BLaER1 (cell line): ENCODE data around the gene CLDN5.
"Not testable (repeated sequence)": the region's sequence is repeated elsewhere in the genome, so short reads cannot be mapped to it uniquely, and the experiment has no call there.

ENCODE experiments used
- H3K27ac ChIP-seq: shearing (Covaris generic); formaldehyde crosslinking; 2 replicates; pipeline ENCODE4 v1.8.1; 2022
- H3K27me3 ChIP-seq: shearing (Covaris generic); formaldehyde crosslinking; 2 replicates; pipeline ENCODE4 v1.8.1; 2022
- H3K36me3 ChIP-seq: shearing (Covaris generic); formaldehyde crosslinking; 2 replicates; pipeline ENCODE4 v1.8.1; 2022
- H3K4me1 ChIP-seq: shearing (Covaris generic); formaldehyde crosslinking; 2 replicates; pipeline ENCODE4 v1.8.1; 2022
- H3K4me2 ChIP-seq: shearing (Covaris generic); formaldehyde crosslinking; 2 replicates; pipeline ENCODE4 v1.8.1; 2022
- H3K4me3 ChIP-seq: shearing (Covaris generic); formaldehyde crosslinking; 2 replicates; pipeline ENCODE4 v1.8.1; 2022
- H3K9ac ChIP-seq: shearing (Covaris generic); formaldehyde crosslinking; 2 replicates; pipeline ENCODE4 v1.8.1; 2022
- H3K9me3 ChIP-seq: shearing (Covaris generic); formaldehyde crosslinking; 2 replicates; pipeline ENCODE4 v1.8.1; 2022
- H4K20me1 ChIP-seq: shearing (Covaris generic); formaldehyde crosslinking; 2 replicates; pipeline ENCODE4 v1.8.1; 2022
- Cebpa-rat ChIP-seq: shearing (Covaris generic); IDR thresholded peaks from 2 replicates; pipeline ENCODE4 v1.8.1; 2022

CLDN5 gene

DNA sequence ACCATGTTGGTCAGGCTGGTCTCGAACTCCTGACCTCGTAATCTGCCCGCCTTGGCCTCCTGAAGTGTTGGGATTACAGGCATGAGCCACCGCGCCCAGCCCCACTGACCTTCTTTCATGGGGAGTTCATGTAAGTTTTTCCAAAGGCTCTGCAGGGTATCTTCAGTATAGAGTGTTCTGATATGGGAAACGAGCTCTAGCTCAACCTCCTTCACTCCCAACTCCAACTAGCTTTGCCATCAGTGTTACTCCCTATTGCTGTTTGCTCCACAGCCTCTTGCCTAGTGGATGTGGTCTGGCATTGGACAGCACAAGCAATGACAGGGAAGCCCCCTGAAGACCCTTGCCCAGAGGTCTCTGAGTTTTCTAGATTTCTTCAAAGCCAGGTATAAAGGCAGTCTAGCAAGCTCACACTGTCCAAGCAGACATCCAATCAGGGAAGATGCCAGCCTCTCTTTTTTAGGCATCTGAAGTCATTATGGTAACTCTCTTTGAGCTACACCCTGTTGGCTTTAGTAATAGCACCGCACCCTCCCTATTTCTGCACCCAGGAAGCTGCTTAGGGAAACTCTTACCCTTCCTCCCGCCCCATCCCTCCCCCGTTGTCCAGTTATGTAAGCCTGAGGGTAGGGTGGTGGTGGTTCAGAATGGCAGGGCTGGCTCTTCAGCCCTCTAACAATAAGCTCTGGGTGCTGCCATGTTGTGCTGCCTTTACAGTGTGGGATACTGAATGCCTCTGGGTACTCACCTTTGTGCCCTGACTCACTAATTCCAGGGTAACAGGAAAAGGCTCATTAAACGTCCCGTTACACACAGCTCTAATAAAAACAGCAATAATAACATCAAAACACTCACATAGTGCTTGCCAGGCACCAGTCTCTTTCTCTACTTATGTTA lies 41.4 kb upstream of the CLDN5 start:
- no peaks in the 10 kb centered on the region for H4K20me1 ChIP-seq
- no peaks in the 10 kb centered on the region for H3K27me3 ChIP-seq
- no peak overlapping the region for H3K9ac ChIP-seq
- H3K4me1 ChIP-seq: peaks cover 5% of the 10 kb centered on the region
- no peak overlapping the region for H3K4me3 ChIP-seq
- H3K4me2 ChIP-seq: no peak overlapping the region
- no peak for TF ChIP-seq Cebpa-rat
- no peaks in the 10 kb centered on the region for H3K9me3 ChIP-seq
- no peaks in the 10 kb centered on the region for H3K36me3 ChIP-seq
- no peak overlapping the region for H3K27ac ChIP-seq

DNA sequence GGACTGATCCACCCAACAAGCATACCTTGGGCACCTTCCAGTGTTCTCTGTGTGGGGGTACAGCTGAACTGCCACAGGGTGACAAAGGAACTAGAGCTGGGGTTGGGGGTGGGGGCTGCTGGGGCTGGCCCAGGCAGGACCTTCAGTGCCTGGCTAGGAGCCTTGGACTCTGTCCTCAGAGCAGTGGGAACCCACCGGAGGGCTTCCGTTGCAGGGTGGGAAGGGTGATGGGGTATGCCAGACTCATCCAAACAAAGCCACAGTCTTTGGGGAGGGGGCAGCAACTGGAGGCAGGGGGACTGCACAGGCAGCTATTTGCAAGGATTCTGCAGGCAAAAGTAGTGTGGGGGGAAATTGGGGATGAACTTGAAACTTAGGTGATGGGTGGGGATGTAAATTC lies 35.7 kb upstream of the CLDN5 start:
- no peak for TF ChIP-seq Cebpa-rat
- no peaks in the 10 kb centered on the region for H3K27me3 ChIP-seq
- H4K20me1 ChIP-seq: no peaks in the 10 kb centered on the region
- no peaks in the 10 kb centered on the region for H3K4me1 ChIP-seq
- H3K36me3 ChIP-seq: no peaks in the 10 kb centered on the region
- H3K27ac ChIP-seq: no peak overlapping the region
- no peak overlapping the region for H3K9ac ChIP-seq
- H3K4me2 ChIP-seq: no peak overlapping the region
- no peak overlapping the region for H3K4me3 ChIP-seq
- H3K9me3 ChIP-seq: no peaks in the 10 kb centered on the region

DNA sequence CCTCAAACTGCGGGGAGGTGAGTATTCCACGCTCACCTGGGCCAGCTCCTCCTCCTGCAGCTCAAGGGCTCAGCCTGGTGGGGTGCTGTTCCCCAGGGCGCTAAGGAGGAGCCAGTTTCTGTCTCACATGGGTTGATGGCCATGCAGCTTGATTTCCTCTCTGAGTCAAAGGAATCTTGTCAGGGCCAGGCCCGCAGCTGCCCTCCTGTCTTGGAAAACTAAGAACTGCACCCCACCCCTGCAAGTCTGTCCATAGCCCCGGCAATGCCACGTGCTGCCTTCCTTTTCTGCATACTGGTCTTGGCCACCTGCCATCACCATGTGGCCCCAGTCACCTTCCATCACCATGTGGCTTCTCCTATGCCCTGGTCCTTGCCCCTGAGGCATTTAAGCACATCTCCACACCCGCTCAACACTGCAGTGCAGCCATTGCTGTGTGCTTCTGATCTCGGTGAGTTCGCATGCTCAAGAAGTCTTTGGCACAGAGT lies 35.2 kb upstream of the CLDN5 start:
- Histone ChIP-seq H3K9me3 (no peaks in the 10 kb centered on the region), H3K27ac (no peak overlapping the region), H3K4me3 (no peak overlapping the region), H3K36me3 (no peaks in the 10 kb centered on the region), H4K20me1 (no peaks in the 10 kb centered on the region), H3K9ac (no peak overlapping the region), H3K27me3 (no peaks in the 10 kb centered on the region), H3K4me1 (no peaks in the 10 kb centered on the region), H3K4me2 (no peak overlapping the region)
- TF ChIP-seq Cebpa-rat: no peak

DNA sequence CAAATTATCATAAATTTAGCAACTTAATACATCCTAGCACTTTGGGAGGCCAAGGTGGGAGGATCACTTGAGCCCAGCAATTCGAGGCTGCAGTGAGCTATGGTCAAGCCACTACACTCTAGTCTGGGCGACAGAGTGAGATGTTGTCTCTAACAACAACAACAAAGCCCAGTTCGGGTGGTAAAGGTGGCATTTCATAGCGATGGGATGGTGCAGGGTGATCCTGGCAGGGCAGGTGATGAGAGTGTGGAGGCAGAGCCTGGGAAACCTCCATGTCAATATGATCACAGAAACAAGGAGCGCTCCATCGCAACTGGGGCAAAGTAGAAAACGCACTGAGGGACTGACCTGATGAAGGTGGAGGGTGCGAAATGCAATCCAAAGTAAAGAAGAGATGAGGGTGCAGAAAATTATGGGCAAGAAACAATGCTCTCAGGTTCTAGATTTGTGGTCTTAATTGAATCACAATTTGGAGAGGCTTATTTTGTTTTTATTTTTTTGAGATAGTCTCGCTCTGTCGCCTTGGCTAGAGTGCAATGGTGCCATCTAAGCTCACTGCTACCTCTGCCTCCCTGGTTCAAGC lies 32.8 kb upstream of the CLDN5 start:
- Histone ChIP-seq H4K20me1 (no peaks in the 10 kb centered on the region), H3K27ac (no peak overlapping the region), H3K9ac (no peak overlapping the region), H3K36me3 (no peaks in the 10 kb centered on the region), H3K9me3 (peaks cover 14% of the 10 kb centered on the region; the same call in 1 of the 2 replicates), H3K4me2 (no peak overlapping the region), H3K4me3 (no peak overlapping the region), H3K4me1 (no peaks in the 10 kb centered on the region), H3K27me3 (no peaks in the 10 kb centered on the region)
- TF ChIP-seq Cebpa-rat: no peak

DNA sequence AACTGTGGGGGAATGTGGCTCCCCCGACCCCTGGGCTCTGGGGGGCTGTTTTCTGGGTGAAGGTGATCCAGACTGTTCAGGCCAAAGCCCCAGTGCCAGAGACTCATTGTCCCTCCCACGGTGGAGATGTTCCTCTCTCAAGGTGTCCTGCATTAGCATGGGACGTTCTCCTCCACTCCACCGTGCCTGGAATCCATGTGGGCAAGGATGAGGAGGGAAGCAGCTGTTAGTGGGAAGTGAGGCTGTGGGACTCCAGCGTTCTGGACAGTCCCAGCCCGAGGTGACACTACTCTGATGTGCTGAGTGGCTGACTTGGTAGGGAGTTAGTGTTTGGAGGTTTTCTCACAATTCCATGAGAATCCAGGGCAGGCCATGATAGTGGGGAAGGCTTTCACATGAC lies 31.4 kb upstream of the CLDN5 start:
- H4K20me1 ChIP-seq: no peaks in the 10 kb centered on the region
- H3K4me1 ChIP-seq: no peaks in the 10 kb centered on the region
- peaks cover 14% of the 10 kb centered on the region; the same call in 1 of the 2 replicates for H3K9me3 ChIP-seq
- TF ChIP-seq Cebpa-rat: no peak
- H3K4me3 ChIP-seq: no peak overlapping the region
- H3K27ac ChIP-seq: no peak overlapping the region
- no peak overlapping the region for H3K9ac ChIP-seq
- H3K4me2 ChIP-seq: no peak overlapping the region
- no peaks in the 10 kb centered on the region for H3K36me3 ChIP-seq
- no peaks in the 10 kb centered on the region for H3K27me3 ChIP-seq

DNA sequence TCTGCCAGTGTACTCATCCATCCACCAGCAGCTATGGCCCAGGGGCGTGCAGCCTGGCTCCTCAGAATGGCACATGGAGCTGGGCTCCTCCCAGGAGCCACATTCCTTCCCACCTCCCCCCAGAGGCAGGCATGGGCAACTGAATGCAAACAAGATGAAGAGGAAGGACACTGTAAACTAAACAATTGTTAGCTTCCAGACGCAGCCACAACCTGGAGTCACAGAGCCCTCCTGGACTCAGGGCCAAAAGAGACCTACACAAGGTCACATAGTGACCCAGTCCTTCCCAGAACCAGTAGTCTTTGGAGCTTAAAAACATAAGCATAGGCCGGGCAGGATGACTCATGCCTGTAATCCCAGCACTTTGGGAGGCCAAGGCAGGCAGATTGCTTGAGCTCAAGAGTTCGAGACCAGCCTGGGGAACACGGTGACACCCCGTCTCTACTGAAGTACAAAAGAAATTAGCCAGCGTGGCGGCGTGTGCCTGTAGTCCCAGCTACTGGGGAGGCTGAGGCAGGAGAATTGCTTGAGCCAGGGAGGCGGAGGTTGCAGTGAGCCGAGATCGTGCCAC lies 30.7 kb upstream of the CLDN5 start:
- H3K9ac ChIP-seq: no peak overlapping the region
- no peak overlapping the region for H3K4me2 ChIP-seq
- no peaks in the 10 kb centered on the region for H4K20me1 ChIP-seq
- no peaks in the 10 kb centered on the region for H3K36me3 ChIP-seq
- no peak overlapping the region for H3K4me3 ChIP-seq
- peaks cover 14% of the 10 kb centered on the region; the same call in 1 of the 2 replicates for H3K9me3 ChIP-seq
- H3K27me3 ChIP-seq: no peaks in the 10 kb centered on the region
- H3K27ac ChIP-seq: no peak overlapping the region
- TF ChIP-seq Cebpa-rat: no peak
- no peaks in the 10 kb centered on the region for H3K4me1 ChIP-seq

DNA sequence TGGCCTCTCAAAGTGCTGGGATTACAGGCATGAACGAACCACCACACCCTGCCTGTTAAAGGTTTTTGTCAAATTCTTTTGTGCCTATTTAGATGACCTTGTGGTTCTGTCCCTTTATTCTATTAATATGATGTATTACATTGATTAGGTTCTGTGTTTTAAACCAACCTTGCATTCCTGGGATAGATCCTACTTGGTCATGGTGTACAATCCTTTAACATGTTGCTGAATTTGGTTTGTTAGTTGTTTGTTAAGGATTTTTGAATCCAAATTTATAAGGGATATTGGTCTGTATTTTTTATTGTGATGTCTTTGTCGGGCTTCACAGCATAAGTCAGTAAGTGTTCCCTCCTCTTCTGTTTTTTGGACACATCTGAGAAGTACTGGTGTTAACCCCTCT lies 29.0 kb upstream of the CLDN5 start:
- Histone ChIP-seq H3K9ac (no peak overlapping the region), H3K27ac (no peak overlapping the region), H3K27me3 (no peaks in the 10 kb centered on the region), H4K20me1 (no peaks in the 10 kb centered on the region), H3K4me2 (no peak overlapping the region), H3K4me3 (no peak overlapping the region), H3K9me3 (peaks cover 14% of the 10 kb centered on the region; the same call in 1 of the 2 replicates), H3K4me1 (no peaks in the 10 kb centered on the region), H3K36me3 (no peaks in the 10 kb centered on the region)
- no peak for TF ChIP-seq Cebpa-rat

DNA sequence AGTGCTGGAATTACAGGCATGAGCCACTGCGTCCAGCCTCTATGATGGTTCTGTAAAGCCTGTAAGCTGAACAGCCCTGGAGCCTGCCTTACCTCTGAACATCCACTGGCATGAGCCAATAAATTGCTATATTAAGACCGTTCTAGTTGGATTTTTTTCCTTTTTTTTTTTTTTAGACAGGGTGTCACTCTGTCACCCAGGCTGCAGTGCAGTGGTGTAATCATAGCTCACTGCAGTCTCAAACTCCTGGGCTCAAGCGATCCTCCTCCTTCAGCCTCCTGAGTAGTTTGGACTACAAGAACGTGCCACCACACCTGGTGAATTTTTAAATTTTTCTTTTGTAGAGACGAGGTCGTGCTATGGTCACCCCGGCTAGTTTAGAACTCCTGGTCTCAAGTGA lies 26.2 kb upstream of the CLDN5 start:
- H3K4me2 ChIP-seq: no peak overlapping the region
- no peaks in the 10 kb centered on the region for H3K4me1 ChIP-seq
- H3K27ac ChIP-seq: no peak overlapping the region
- H3K9me3 ChIP-seq: peaks cover 14% of the 10 kb centered on the region; the same call in 1 of the 2 replicates
- no peaks in the 10 kb centered on the region for H3K36me3 ChIP-seq
- TF ChIP-seq Cebpa-rat: no peak
- no peaks in the 10 kb centered on the region for H3K27me3 ChIP-seq
- H3K4me3 ChIP-seq: no peak overlapping the region
- no peaks in the 10 kb centered on the region for H4K20me1 ChIP-seq
- no peak overlapping the region for H3K9ac ChIP-seq

DNA sequence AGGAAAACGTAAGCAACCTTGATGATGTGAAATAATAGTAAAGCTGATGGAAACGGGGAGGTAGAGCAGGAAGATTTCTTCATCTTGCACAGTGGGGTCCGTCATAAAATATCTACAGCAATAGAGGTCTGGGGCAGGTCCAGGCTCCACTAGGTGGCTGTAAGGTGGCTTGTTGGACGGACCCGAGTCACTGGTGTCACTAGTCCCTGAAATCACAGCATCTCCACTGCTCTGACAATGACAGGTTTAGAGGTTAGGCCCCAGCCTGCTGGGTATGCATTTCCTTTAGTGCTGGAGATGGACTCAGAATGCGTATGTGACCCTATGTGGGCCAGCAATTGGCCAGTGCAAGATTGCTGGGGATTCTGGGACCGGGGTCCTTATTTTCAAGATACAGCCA lies 25.2 kb upstream of the CLDN5 start:
- Histone ChIP-seq H3K4me3 (no peak overlapping the region), H3K4me2 (no peak overlapping the region), H3K27me3 (no peaks in the 10 kb centered on the region), H3K27ac (no peak overlapping the region), H3K36me3 (no peaks in the 10 kb centered on the region), H3K9me3 (peaks cover 14% of the 10 kb centered on the region; the same call in 1 of the 2 replicates), H3K4me1 (no peaks in the 10 kb centered on the region), H4K20me1 (no peaks in the 10 kb centered on the region), H3K9ac (no peak overlapping the region)
- no peak for TF ChIP-seq Cebpa-rat

DNA sequence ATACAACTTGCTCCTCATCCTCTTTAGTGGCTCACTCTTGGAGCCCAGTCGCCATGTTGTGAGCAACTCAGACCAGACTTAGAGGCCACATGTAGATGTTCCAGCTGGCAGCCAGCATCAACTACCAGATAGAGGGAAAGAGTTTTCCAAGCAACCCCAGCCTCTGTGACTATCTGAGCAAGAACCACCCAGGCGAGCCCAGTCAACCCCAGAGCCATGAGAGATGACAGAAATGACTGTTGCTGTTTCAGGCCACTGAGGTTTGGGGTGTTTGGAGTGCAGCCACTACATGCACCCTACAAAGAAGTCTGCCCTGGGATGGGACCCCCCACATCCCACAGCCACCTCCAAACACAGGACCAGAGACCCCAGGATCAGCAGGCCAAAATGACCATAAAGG lies 24.8 kb upstream of the CLDN5 start:
- no peaks in the 10 kb centered on the region for H3K27me3 ChIP-seq
- no peak overlapping the region for H3K4me3 ChIP-seq
- peaks cover 13% of the 10 kb centered on the region; the same call in 1 of the 2 replicates for H3K9me3 ChIP-seq
- no peak overlapping the region for H3K27ac ChIP-seq
- no peaks in the 10 kb centered on the region for H4K20me1 ChIP-seq
- H3K9ac ChIP-seq: no peak overlapping the region
- H3K36me3 ChIP-seq: no peaks in the 10 kb centered on the region
- no peak for TF ChIP-seq Cebpa-rat
- H3K4me1 ChIP-seq: no peaks in the 10 kb centered on the region
- no peak overlapping the region for H3K4me2 ChIP-seq

DNA sequence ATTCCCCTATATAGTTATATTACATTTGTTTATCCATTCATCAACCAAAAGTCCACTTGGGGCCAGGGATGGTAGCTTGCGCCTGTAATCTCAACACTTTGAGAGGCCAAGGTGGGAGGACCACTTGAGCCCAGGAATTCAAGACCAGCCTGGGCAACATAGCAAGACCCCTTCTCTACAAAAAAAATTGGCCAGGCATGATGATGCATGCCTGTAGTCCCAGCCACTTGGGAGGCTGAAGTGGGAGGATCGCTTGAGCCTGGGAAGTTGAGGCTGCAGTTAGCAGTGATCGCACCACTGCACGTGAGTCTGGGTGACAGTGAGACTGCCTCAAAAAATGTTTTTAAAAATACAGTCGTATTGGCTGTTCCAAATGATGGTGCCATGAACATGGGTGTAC lies 24.2 kb upstream of the CLDN5 start:
- not testable (repeated sequence) for H3K27me3 ChIP-seq, H3K4me3 ChIP-seq, H3K36me3 ChIP-seq

More for the DNA sequence above, 24.2 kb upstream of the CLDN5 start:
- H3K9me3 ChIP-seq, H4K20me1 ChIP-seq, H3K9ac ChIP-seq, H3K4me1 ChIP-seq, H3K27ac ChIP-seq, H3K4me2 ChIP-seq: not testable (repeated sequence)
